Measurements from ENCODE around the gene DCTPP1.

Gene DCTPP1

GRCh38 chr16:30446203-30446595 is 16.4 kb upstream of the DCTPP1 start:
- no peak for DNase-seq

GRCh38 chr16:30445408-30446202 is 15.8 kb upstream of the DCTPP1 start, which contains the start of gene SEPHS2:
Gene SEPHS2 (minus strand): TSS chr16:30445874. CDS start chr16:30445727, 147 bp downstream.
- DNase-seq: peak; percentile 92

- DNase-seq: no peak
Observed at GRCh38 chr16:30445149-30445407, 15.2 kb upstream of the DCTPP1 start.

GRCh38 chr16:30444231-30445148 is 14.7 kb upstream of the DCTPP1 start:
- no peak for DNase-seq

- DNase-seq: no peak
Observed at GRCh38 chr16:30443631-30444030, 13.8 kb upstream of the DCTPP1 start.

GRCh38 chr16:30439720-30440348 is 10.0 kb upstream of the DCTPP1 start:
- no peak for DNase-seq

- DNase-seq: no peak
Observed at GRCh38 chr16:30438835-30439234, 9.0 kb upstream of the DCTPP1 start.

GRCh38 chr16:30437511-30438046 is 7.7 kb upstream of the DCTPP1 start:
- no peak for DNase-seq

GRCh38 chr16:30434852-30435251 is 5.0 kb upstream of the DCTPP1 start:
- DNase-seq: no peak

GRCh38 chr16:30430428-30430970 is 669 bp upstream of the DCTPP1 start:
- no peak for DNase-seq

GRCh38 chr16:30429418-30429677 is 482 bp downstream of the DCTPP1 start:
- no peak for DNase-seq

GRCh38 chr16:30428055-30428454 is 1.8 kb downstream of the DCTPP1 start:
- DNase-seq: no peak

- no peak for DNase-seq
Observed at GRCh38 chr16:30421010-30421409, 8.8 kb downstream of the DCTPP1 start.

- no peak for DNase-seq
Observed at GRCh38 chr16:30418350-30419181, 11.3 kb downstream of the DCTPP1 start.

GRCh38 chr16:30417529-30418349 is 12.1 kb downstream of the DCTPP1 start:
- DNase-seq: peak; percentile 75

- no peak for DNase-seq
Observed at GRCh38 chr16:30416624-30417528, 13.0 kb downstream of the DCTPP1 start.

- no peak for DNase-seq
Observed at GRCh38 chr16:30416047-30416603, 13.7 kb downstream of the DCTPP1 start.

GRCh38 chr16:30414159-30414558 is 15.7 kb downstream of the DCTPP1 start:
- no peak for DNase-seq

- DNase-seq: no peak
Observed at GRCh38 chr16:30413112-30413806, 16.6 kb downstream of the DCTPP1 start.
